H9 (cell line): ENCODE results near the gene PRPF6. TPM values are rescaled to one million over a fixed set of nuclear protein-coding genes. Genes with fewer than 3 reads are reported as not detected.

Source experiments
- DNase-seq: peaks from one replicate; pipeline ENCODE4 v3.0.0-alpha.2; 2017
- H2AFZ ChIP-seq: one replicate; pipeline ENCODE4 v1.6.1; 2013; ENCODE audit warnings: mild to moderate bottlenecking, low read length, control low read depth, moderate library complexity
- H2AK5ac ChIP-seq: 2 replicates; pipeline ENCODE4 v1.6.1; 2013; ENCODE audit warnings: low read length, control low read depth, mixed read lengths; ENCODE audit not compliant: insufficient read length
- H2BK120ac ChIP-seq: one replicate; pipeline ENCODE4 v1.6.1; 2013; ENCODE audit warnings: low read depth, mild to moderate bottlenecking, low read length, control low read depth, inconsistent platforms; ENCODE audit not compliant: poor library complexity, severe bottlenecking
- H2BK12ac ChIP-seq: 2 replicates; pipeline ENCODE4 v1.6.1; 2013; ENCODE audit warnings: low read length, control low read depth, mixed read lengths, low read depth; ENCODE audit not compliant: insufficient read length
- H2BK15ac ChIP-seq: 2 replicates; pipeline ENCODE4 v1.6.1; 2013; ENCODE audit warnings: low read depth, low read length, control low read depth
- H2BK20ac ChIP-seq: one replicate; pipeline ENCODE4 v1.6.1; 2013; ENCODE audit warnings: low read depth, mild to moderate bottlenecking, low read length, control low read depth, inconsistent platforms; ENCODE audit not compliant: poor library complexity, severe bottlenecking
- H2BK5ac ChIP-seq: 2 replicates; pipeline ENCODE4 v1.6.1; 2013; ENCODE audit warnings: low read length, control low read depth, mixed read lengths; ENCODE audit not compliant: insufficient read length
- H3K14ac ChIP-seq: 2 replicates; pipeline ENCODE4 v1.6.1; 2013; ENCODE audit warnings: low read length, control low read depth; ENCODE audit not compliant: insufficient read depth
- H3K18ac ChIP-seq: 2 replicates; pipeline ENCODE4 v1.6.1; 2013; ENCODE audit warnings: low read depth, mild to moderate bottlenecking, mixed read lengths, low read length, control low read depth; ENCODE audit not compliant: insufficient read length
- H3K23ac ChIP-seq: 2 replicates; pipeline ENCODE4 v1.6.1; 2013; ENCODE audit warnings: low read length, control low read depth, mixed read lengths, low read depth; ENCODE audit not compliant: insufficient read length
- H3K23me2 ChIP-seq: 2 replicates; pipeline ENCODE4 v1.6.1; 2013; ENCODE audit warnings: low read depth, mild to moderate bottlenecking, mixed read lengths, low read length, control low read depth; ENCODE audit not compliant: insufficient read length, poor library complexity, severe bottlenecking
- H3K27ac ChIP-seq: 2 replicates; pipeline ENCODE4 v1.5.1; 2013; ENCODE audit warnings: low read length, control low read depth, mixed read lengths, low read depth; ENCODE audit not compliant: insufficient read length
- H3K27me3 ChIP-seq: 2 replicates; pipeline ENCODE4 v1.6.1; 2013; ENCODE audit warnings: low read length, control low read depth, inconsistent platforms; ENCODE audit not compliant: insufficient read depth
- H3K4ac ChIP-seq: 2 replicates; pipeline ENCODE4 v1.6.1; 2013; ENCODE audit warnings: low read depth, mild to moderate bottlenecking, control low read depth, inconsistent platforms, low read length, moderate library complexity
- H3K4me1 ChIP-seq: 2 replicates; pipeline ENCODE4 v1.6.1; 2013; ENCODE audit warnings: low read length, control low read depth, inconsistent platforms; ENCODE audit not compliant: insufficient read depth
- H3K4me2 ChIP-seq: 2 replicates; pipeline ENCODE4 v1.6.1; 2013; ENCODE audit warnings: low read length, control low read depth, mixed read lengths; ENCODE audit not compliant: insufficient read length, insufficient read depth
- H3K56ac ChIP-seq: 2 replicates; pipeline ENCODE4 v1.6.1; 2013; ENCODE audit warnings: low read depth, mild to moderate bottlenecking, mixed read lengths, low read length, control low read depth; ENCODE audit not compliant: insufficient read length
- H3K79me1 ChIP-seq: 2 replicates; pipeline ENCODE4 v1.6.1; 2013; ENCODE audit warnings: low read depth, mild to moderate bottlenecking, moderate library complexity, low read length, control low read depth, inconsistent platforms; ENCODE audit not compliant: insufficient read depth, poor library complexity, severe bottlenecking
- H3K79me2 ChIP-seq: 2 replicates; pipeline ENCODE4 v1.6.1; 2013; ENCODE audit warnings: low read length, control low read depth, inconsistent platforms; ENCODE audit not compliant: insufficient read depth
- H3K9ac ChIP-seq: 2 replicates; pipeline ENCODE4 v1.6.1; 2013; ENCODE audit warnings: low read length, control low read depth, mixed read lengths; ENCODE audit not compliant: insufficient read length; ENCODE audit errors: extremely low read depth
- H3K9me3 ChIP-seq: one replicate; pipeline ENCODE4 v1.6.1; 2013; ENCODE audit warnings: low read depth, low read length, inconsistent platforms; ENCODE audit not compliant: control insufficient read depth
- H3T11ph ChIP-seq: one replicate; pipeline ENCODE4 v1.6.1; 2013; ENCODE audit warnings: mild to moderate bottlenecking, low read length, control low read depth, inconsistent platforms
- H4K20me1 ChIP-seq: one replicate; pipeline ENCODE4 v1.6.1; 2013; ENCODE audit not compliant: control insufficient read depth, insufficient read length, insufficient read depth
- H4K5ac ChIP-seq: 2 replicates; pipeline ENCODE4 v1.6.1; 2013; ENCODE audit warnings: low read depth, mild to moderate bottlenecking, mixed read lengths, low read length, control low read depth; ENCODE audit not compliant: insufficient read length
- H4K8ac ChIP-seq: replicated peaks from 2 replicates; pipeline ENCODE4 v1.6.1; 2013; ENCODE audit warnings: low read length, control low read depth, mixed read lengths, low read depth; ENCODE audit not compliant: insufficient read length
- H4K91ac ChIP-seq: 2 replicates; pipeline ENCODE4 v1.6.1; 2013; ENCODE audit warnings: low read depth, mild to moderate bottlenecking, moderate library complexity, mixed read lengths, low read length, control low read depth; ENCODE audit not compliant: insufficient read length
- H3K27ac Mint-ChIP-seq, 3 experiments: 2 replicates in 2 of 3; 3 replicates in 1 of 3; pipeline ENCODE4 v1.8.0; 2020 to 2021; ENCODE audit warnings: mixed read lengths in 3 of 3, mild to moderate bottlenecking in 1 of 3, moderate library complexity in 1 of 3
- H3K27me3 Mint-ChIP-seq: 2 replicates; pipeline ENCODE4 v1.8.0; 2021; ENCODE audit warnings: low read depth, mild to moderate bottlenecking, moderate library complexity, mixed read lengths
- H3K36me3 Mint-ChIP-seq, 3 experiments: 2 replicates in 2 of 3; 3 replicates in 1 of 3; pipeline ENCODE4 v1.8.0; 2020 to 2021; ENCODE audit warnings: low read depth in 3 of 3, mixed read lengths in 3 of 3; ENCODE audit not compliant: insufficient read depth in 1 of 3
- H3K4me1 Mint-ChIP-seq, 2 experiments: 2 replicates each; pipeline ENCODE4 v1.8.0; 2020; ENCODE audit warnings: mixed read lengths in 2 of 2
- H3K4me3 Mint-ChIP-seq, 2 experiments: 2 replicates in 1 of 2; 3 replicates in 1 of 2; pipeline ENCODE4 v1.8.0; 2020 to 2021; ENCODE audit warnings: mild to moderate bottlenecking in 2 of 2, mixed read lengths in 2 of 2, moderate library complexity in 1 of 2
- H3K9me3 Mint-ChIP-seq, 2 experiments: 2 replicates in 1 of 2; 3 replicates in 1 of 2; pipeline ENCODE4 v1.8.0; 2020; ENCODE audit warnings: mild to moderate bottlenecking in 2 of 2, mixed read lengths in 2 of 2, moderate library complexity in 1 of 2
- CTCF ChIP-seq: fragments of 200-600 bp; sonication (generic); conservative IDR thresholded peaks from 3 replicates; pipeline ENCODE4 v1.8.0; 2021; ENCODE audit warnings: antibody characterized with exemption, mild to moderate bottlenecking
- WGBS: extraction: QIAGEN DNeasy Blood & Tissue Kit; methylation state at CpG from one replicate; pipeline ENCODE4 v1.1.7; 2013; ENCODE audit warnings: missing lambda C conversion rate, low lambda C conversion rate, mixed read lengths; ENCODE audit not compliant: insufficient read length; ENCODE audit errors: extremely low coverage; 5-methylcytosine and 5-hydroxymethylcytosine counted together
- total RNA-seq: library from RNA; stranded (reverse); gene quantifications from 2 replicates; pipeline ENCODE4 v1.2.1, GENCODE V29; 2021

The PRPF6 gene
- total RNA-seq, 1 experiment from 2014 or later = 87.9 TPM

GRCh38 chr20:64062276-64062595 is 81.3 kb downstream of the PRPF6 start:
- H2BK12ac ChIP-seq = no peak overlapping the region
- no peak overlapping the region for H2BK5ac ChIP-seq
- peaks cover 1% of the 10 kb centered on the region; the same call in 1 of the 2 replicates for H3K4me1 ChIP-seq
- no peak overlapping the region for H3K9ac ChIP-seq
- peaks cover 6% of the 10 kb centered on the region for H3K23me2 ChIP-seq
- H3K9me3 Mint-ChIP-seq = no peaks in the 10 kb centered on the region; a peak in 1 of 5 replicates
- H2BK15ac ChIP-seq = no peak overlapping the region
- H3K27me3 Mint-ChIP-seq = peaks cover 5% of the 10 kb centered on the region
- no CpG with 5 or more reads among the region's 5 CpGs for WGBS
- no peak overlapping the region for H3K23ac ChIP-seq
- H2AK5ac ChIP-seq = no peak overlapping the region
- no peak overlapping the region for H3K27ac ChIP-seq
- no peaks in the 10 kb centered on the region for H3K9me3 ChIP-seq
- no peak overlapping the region for H3K56ac ChIP-seq
- no peak overlapping the region for H2AFZ ChIP-seq
- H3T11ph ChIP-seq = no peak overlapping the region
- no peaks in the 10 kb centered on the region for H4K20me1 ChIP-seq
- no peak overlapping the region for H4K8ac ChIP-seq
- no peak overlapping the region for H4K5ac ChIP-seq
- H3K4ac ChIP-seq = no peak overlapping the region
- peak overlapping the region; percentile 77 to 84 for H3K4me3 Mint-ChIP-seq
- H3K27ac Mint-ChIP-seq = no peak overlapping the region
- H3K36me3 Mint-ChIP-seq = no peaks in the 10 kb centered on the region; a peak in 1 of 7 replicates
- no peak overlapping the region for H2BK20ac ChIP-seq
- H3K79me1 ChIP-seq = no peaks in the 10 kb centered on the region
- no peak for TF ChIP-seq CTCF
- H4K91ac ChIP-seq = no peak overlapping the region
- no peak overlapping the region for H2BK120ac ChIP-seq
- no peak overlapping the region for H3K18ac ChIP-seq
- H3K27me3 ChIP-seq = no peaks in the 10 kb centered on the region
- no peaks in the 10 kb centered on the region for H3K79me2 ChIP-seq
- peaks cover 34 to 41% of the 10 kb centered on the region in 2 experiments for H3K4me1 Mint-ChIP-seq
- H3K14ac ChIP-seq = no peak overlapping the region
- DNase-seq = no peak
- peak overlapping the region; percentile 49 for H3K4me2 ChIP-seq
